ENCODE results near the gene UBL5. TPM values are rescaled to one million over a fixed set of nuclear protein-coding genes. Genes with fewer than 3 reads are reported as not detected.
"Not testable (repeated sequence)": the region's sequence is repeated elsewhere in the genome, so short reads cannot be mapped to it uniquely, and the experiment has no call there.

UBL5 gene
- total RNA-seq, 2 experiments from 2014 or later = 313 to 321 TPM

DNA sequence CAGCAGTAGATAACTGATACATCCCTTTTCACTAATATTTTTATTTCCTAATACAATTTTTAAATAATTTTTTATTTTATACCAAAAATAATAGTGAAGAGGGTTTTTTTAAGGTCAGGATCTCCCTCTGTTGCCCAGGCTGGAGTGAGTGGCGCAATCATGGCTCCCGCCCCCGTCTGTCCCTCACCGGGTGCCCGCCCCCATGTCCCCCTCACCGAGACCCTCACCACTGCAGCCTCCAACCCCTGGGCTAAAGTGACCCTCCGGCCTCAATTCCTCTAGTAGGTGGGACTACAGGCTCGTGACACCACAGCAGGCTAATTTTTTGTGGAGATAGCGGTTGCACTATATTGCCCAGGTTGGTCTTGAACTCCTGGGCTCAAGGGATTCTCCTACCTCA lies 41.4 kb upstream of the UBL5 start:
- intact Hi-C loops (cut with micrococcal nuclease) = no loop called here
- H3K4me1 Mint-ChIP-seq (ENCODE audit: low read depth) = peaks cover 33% of the 10 kb centered on the region
- H3K27ac Mint-ChIP-seq = peak overlapping the region; percentile 97
- ChIA-PET POLR2A (no interaction called here), CTCF (interaction anchor here (1.2 kb wide), 1 partner anchor 11 kb away, joined by 4 read pairs; no protein-coding TSS in a partner anchor)
- H3K27me3 Mint-ChIP-seq = no peaks in the 10 kb centered on the region
- no peak for DNase-seq
- H3K36me3 Mint-ChIP-seq (ENCODE audit: low read depth) = peaks cover 1% of the 10 kb centered on the region
- H3K9me3 Mint-ChIP-seq = peaks cover 3% of the 10 kb centered on the region
- ATAC-seq = no peak
- peak overlapping the region; percentile 78 for H3K4me3 Mint-ChIP-seq
- TF ChIP-seq, protein P1, sequence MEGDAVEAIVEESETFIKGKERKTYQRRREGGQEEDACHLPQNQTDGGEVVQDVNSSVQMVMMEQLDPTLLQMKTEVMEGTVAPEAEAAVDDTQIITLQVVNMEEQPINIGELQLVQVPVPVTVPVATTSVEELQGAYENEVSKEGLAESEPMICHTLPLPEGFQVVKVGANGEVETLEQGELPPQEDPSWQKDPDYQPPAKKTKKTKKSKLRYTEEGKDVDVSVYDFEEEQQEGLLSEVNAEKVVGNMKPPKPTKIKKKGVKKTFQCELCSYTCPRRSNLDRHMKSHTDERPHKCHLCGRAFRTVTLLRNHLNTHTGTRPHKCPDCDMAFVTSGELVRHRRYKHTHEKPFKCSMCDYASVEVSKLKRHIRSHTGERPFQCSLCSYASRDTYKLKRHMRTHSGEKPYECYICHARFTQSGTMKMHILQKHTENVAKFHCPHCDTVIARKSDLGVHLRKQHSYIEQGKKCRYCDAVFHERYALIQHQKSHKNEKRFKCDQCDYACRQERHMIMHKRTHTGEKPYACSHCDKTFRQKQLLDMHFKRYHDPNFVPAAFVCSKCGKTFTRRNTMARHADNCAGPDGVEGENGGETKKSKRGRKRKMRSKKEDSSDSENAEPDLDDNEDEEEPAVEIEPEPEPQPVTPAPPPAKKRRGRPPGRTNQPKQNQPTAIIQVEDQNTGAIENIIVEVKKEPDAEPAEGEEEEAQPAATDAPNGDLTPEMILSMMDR (IDR thresholded peaks at IDR 0.05) = no peak

DNA sequence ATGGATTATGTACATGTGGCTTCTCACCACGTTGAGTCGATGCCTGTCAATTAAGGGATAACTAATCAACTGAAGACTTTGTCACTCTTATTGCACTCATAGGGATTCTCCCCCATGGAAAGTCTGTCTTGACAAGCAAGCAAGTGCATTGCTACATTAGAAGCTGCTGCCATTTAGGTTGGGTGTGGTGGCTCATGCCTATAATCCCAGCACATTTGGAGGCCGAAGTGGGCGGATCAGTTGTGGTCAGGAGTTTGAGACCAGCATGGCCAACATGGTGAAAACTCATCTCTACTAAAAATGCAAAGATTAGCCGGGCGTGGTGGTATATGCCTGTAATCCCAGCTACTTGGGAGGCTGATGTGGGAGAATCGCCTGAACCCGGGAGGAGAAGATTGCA lies 40.9 kb upstream of the UBL5 start:
- H3K9me3 Mint-ChIP-seq = peaks cover 3% of the 10 kb centered on the region
- DNase-seq = no peak
- H3K27ac Mint-ChIP-seq = no peak overlapping the region
- H3K4me3 Mint-ChIP-seq = peak overlapping the region; percentile 78
- no peak for ATAC-seq
- H3K36me3 Mint-ChIP-seq (ENCODE audit: low read depth) = peaks cover 1% of the 10 kb centered on the region
- H3K4me1 Mint-ChIP-seq (ENCODE audit: low read depth) = peaks cover 35% of the 10 kb centered on the region
- TF ChIP-seq, protein P1 (IDR thresholded peaks at IDR 0.05) = no peak
- intact Hi-C loops (cut with micrococcal nuclease) = no loop called here
- CTCF ChIA-PET = interaction anchor here (1.2 kb wide), 1 partner anchor 10 kb away, joined by 4 read pairs; no protein-coding TSS in a partner anchor
- H3K27me3 Mint-ChIP-seq = no peaks in the 10 kb centered on the region
- POLR2A ChIA-PET = no interaction called here

DNA sequence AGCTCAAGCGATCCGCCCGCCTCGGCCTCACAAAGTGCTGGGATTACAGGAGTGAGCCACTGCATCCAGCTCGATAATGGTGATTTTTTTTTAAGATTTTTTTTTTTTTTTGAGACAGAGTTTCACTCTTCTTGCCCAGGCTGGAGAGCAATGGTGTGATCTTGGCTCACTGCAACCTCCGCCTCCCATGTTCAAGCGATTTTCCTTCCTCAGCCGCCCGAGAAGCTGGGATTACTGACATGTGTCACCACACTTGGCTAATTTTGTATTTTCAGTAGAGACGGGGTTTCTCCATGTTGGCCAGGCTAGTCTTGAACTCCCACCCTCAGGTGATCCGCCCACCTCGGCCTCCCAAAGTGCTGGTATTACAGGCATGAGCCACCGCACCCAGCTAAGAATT lies 39.1 kb upstream of the UBL5 start:
- ChIA-PET CTCF (interaction anchor here (1.3 kb wide), 1 partner anchor 163 kb away, joined by 6 read pairs; no protein-coding TSS in a partner anchor), POLR2A (interaction anchor here (0.6 to 1.0 kb wide), 2 partner anchors 18 to 167 kb away, joined by 3 read pairs; no protein-coding TSS in a partner anchor)
- H3K27me3 Mint-ChIP-seq; H3K27ac Mint-ChIP-seq; intact Hi-C loops (cut with micrococcal nuclease); H3K4me3 Mint-ChIP-seq; DNase-seq; H3K9me3 Mint-ChIP-seq; ATAC-seq; H3K36me3 Mint-ChIP-seq (ENCODE audit: low read depth): not testable (repeated sequence)
- H3K4me1 Mint-ChIP-seq (ENCODE audit: low read depth) = peaks cover 35% of the 10 kb centered on the region

DNA sequence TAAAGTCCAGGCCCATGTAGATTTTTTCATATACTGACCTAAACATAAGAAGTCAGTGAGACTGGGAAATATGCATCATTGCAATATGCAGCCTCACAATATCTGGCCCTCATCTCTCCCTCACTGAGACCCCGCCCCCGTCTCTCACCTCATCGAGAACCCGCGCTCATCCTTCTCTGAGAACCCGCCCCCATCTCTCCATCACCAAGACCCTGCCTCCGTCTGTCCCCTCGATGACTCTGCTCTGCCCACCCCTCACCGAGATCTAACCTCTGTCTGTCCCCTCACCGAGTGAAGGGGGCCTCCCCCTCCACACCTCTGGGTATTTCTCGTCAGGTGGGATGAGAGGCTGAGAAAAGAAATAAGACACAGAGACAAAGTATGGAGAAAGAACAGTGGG lies 38.7 kb upstream of the UBL5 start:
- Mint-ChIP-seq H3K4me1 (ENCODE audit: low read depth) (peaks cover 32% of the 10 kb centered on the region), H3K9me3 (peaks cover 6% of the 10 kb centered on the region), H3K27me3 (no peaks in the 10 kb centered on the region), H3K4me3 (no peak overlapping the region), H3K27ac (no peak overlapping the region), H3K36me3 (ENCODE audit: low read depth) (peaks cover 6% of the 10 kb centered on the region)
- intact Hi-C loops (cut with micrococcal nuclease) = no loop called here
- DNase-seq = no peak
- POLR2A ChIA-PET = interaction anchor here (0.6 to 1.0 kb wide), 2 partner anchors 18 to 168 kb away, joined by 3 read pairs; no protein-coding TSS in a partner anchor
- no peak for ATAC-seq
- TF ChIP-seq, protein P1 (IDR thresholded peaks at IDR 0.05) = no peak
- CTCF ChIA-PET = interaction anchor here (1.3 kb wide), 1 partner anchor 163 kb away, joined by 6 read pairs; no protein-coding TSS in a partner anchor

DNA sequence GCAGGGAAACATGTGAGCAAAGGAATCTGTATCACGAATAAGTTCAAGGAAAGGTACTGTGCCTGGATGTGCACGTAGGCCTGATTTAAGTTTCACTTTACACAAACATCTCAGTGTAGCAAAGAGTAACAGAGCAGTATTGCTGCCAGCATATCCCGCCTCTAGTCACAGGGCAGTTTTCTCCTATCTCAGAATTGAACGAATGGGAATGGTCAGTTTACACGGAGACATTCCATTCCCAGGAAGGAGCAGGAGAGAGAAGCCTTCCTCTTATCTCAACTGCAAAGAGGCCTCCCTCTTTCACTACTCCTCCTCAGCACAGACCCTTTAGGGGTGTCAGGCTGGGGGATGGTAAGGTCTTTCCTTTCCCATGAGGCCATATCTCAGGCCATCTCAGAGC lies 38.1 kb upstream of the UBL5 start:
- peaks cover 28% of the 10 kb centered on the region for H3K4me1 Mint-ChIP-seq (ENCODE audit: low read depth)
- H3K27ac Mint-ChIP-seq; intact Hi-C loops (cut with micrococcal nuclease); H3K27me3 Mint-ChIP-seq; POLR2A ChIA-PET; DNase-seq; H3K4me3 Mint-ChIP-seq; ATAC-seq; H3K9me3 Mint-ChIP-seq; H3K36me3 Mint-ChIP-seq (ENCODE audit: low read depth): not testable (repeated sequence)
- CTCF ChIA-PET = interaction anchor here (1.0 kb wide), 1 partner anchor 11 kb away, joined by 3 read pairs; no protein-coding TSS in a partner anchor

DNA sequence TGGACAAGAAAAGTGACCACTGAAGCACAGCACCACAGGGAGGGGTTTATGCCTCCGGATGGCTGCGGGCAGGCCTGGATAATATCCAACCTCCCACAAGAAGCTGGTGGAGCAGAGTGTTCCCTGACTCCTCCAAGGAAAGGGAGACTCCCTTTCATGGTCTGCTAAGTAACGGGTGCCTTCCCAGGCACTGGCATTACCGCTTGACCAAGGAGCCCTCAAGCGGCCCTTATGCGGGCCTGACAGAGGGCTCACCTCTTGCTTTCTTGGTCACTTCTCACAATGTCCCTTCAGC lies 36.7 kb upstream of the UBL5 start:
- H3K36me3 Mint-ChIP-seq (ENCODE audit: low read depth); POLR2A ChIA-PET; ATAC-seq; H3K9me3 Mint-ChIP-seq; H3K27me3 Mint-ChIP-seq; H3K27ac Mint-ChIP-seq; intact Hi-C loops (cut with micrococcal nuclease); DNase-seq: not testable (repeated sequence)
- peak overlapping the region; percentile 84 for H3K4me3 Mint-ChIP-seq
- peaks cover 27% of the 10 kb centered on the region for H3K4me1 Mint-ChIP-seq (ENCODE audit: low read depth)
- CTCF ChIA-PET = interaction anchor here (1.1 kb wide), 1 partner anchor 206 kb away, joined by 3 read pairs; the partner anchor contains the start of gene ZNF121

Measured in activated CD8-positive, alpha-beta T cell treated with anti-CD3 and anti-CD28 coated beads for 36 hours (primary cell).